ENCODE results near the gene INPP5D.
"Not testable (repeated sequence)": the region's sequence is repeated elsewhere in the genome, so short reads cannot be mapped to it uniquely, and the experiment has no call there.

INPP5D gene

GRCh38 chr2:233032551-233033320, 27.4 kb upstream of the INPP5D start, which contains the start of gene NEU2:
TSS of gene NEU2 (plus strand) at chr2:233032672. CDS start at chr2:233032672, 0 bp downstream.
- no peak for DNase-seq (ENCODE audit: low spot score)

- no peak for DNase-seq (ENCODE audit: low spot score)
Measured at GRCh38 chr2:233033672-233034071, 26.5 kb upstream of the INPP5D start.

DNA sequence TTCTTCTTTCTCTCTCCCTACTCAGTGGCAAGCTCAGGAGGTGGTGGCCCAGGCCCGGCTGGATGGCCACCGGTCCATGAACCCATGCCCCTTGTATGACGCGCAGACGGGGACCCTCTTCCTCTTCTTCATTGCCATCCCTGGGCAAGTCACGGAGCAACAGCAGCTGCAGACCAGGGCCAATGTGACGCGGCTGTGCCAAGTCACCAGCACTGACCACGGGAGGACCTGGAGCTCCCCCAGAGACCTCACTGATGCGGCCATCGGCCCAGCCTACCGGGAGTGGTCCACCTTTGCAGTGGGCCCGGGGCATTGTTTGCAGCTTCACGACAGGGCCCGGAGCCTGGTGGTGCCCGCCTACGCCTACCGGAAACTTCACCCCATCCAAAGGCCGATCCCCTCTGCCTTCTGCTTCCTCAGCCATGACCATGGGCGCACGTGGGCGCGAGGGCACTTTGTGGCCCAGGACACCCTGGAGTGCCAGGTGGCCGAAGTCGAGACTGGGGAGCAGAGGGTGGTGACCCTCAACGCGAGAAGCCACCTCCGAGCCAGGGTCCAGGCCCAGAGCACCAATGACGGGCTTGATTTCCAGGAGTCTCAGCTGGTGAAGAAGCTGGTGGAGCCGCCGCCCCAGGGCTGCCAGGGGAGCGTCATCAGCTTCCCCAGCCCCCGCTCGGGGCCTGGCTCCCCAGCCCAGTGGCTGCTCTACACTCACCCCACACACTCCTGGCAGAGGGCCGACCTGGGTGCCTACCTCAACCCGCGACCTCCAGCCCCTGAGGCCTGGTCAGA, 25.9 kb upstream of the INPP5D start:
- no peak for DNase-seq (ENCODE audit: low spot score)

GRCh38 chr2:233035426-233036161, 24.5 kb upstream of the INPP5D start:
- no peak for DNase-seq (ENCODE audit: low spot score)

DNA sequence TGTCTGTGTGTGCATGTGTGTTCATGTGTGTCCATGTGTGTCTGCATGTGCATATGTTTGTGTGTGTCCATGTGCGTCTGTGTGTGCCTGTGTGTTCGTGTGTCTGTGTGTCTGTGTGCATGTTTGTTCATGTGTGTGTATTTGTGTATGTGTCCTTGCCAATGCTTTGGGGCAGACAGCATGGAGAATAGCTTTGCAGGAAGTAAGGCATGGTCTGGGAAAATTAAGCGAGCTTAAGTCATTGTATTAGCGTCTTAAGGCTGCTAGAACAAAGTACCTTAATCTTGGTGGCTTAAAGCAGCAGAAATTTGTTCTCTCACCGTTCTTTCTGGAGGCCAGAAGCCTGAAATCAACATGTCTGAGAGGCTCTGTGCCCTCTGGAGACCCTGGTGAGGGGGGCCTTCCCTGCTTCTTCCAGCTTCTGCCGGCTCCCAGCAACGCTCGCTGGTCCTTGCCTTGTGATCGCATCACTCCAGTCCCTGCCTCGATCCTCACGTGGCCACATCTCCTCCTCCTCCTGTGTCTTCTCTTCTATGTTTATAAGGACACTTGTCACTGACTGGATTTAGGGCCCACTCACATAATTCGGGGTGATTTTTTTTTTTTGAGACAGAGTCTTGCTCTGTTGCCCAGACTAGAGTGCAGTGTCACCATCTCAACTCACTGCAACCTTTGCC, 23.8 kb upstream of the INPP5D start:
- DNase-seq (ENCODE audit: low spot score) = no peak

- no peak for DNase-seq (ENCODE audit: low spot score)
Measured at GRCh38 chr2:233037078-233037477, 23.1 kb upstream of the INPP5D start.

- DNase-seq (ENCODE audit: low spot score) = no peak
Measured at GRCh38 chr2:233039212-233039845, 20.8 kb upstream of the INPP5D start.

DNA sequence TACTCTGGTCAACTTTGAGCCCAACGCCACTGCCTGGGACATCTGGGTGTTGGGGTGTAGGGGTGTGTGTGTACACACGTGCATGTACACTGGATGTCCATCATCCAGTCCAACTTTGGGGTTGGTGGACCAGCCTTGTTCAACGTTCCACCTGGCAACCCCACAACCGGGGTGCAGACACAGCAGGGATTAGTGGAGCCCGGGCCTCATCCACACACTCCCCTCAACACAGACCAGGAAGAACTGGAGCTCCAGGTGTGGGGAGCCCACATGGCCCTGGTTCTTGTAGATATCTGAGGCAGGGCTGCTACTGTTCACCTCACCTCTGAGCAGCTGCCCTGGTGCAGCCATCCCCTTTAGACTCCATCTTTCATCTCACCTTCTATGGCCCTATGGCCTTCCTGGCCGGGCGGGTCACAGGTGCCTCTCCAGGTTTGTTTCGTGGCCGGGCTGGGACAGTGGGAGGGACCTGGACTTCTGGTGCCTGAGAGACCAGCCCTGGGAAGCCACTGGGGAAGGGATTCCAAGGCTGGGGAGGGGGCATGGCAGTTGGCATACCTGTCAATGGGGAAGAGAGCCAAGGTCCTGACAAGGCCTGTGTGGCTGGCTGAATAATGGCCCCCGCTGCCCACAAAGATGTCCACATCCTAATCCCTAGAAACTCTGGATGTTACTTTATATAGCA, 20.2 kb upstream of the INPP5D start:
- no peak for DNase-seq (ENCODE audit: low spot score)

DNA sequence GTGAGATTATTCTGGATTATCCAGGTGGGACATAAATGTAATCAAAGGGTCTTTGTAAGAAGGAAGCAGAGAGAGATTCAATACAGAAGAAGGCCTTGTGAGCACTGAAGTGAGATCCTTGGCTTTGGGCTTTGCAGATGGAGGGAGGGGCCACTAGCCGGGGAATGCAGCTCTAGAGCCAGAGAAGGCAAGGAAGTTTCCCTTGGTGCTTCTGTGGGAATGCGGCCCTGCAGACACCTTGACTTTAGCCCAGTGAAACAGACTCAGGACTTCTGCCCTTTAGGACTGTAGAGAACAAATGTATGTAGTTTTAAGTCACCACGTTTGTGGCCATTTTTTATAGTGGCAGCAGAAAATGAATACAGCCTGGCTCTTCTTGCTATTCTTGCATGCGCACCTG, 19.6 kb upstream of the INPP5D start:
- no peak for DNase-seq (ENCODE audit: low spot score)

DNA sequence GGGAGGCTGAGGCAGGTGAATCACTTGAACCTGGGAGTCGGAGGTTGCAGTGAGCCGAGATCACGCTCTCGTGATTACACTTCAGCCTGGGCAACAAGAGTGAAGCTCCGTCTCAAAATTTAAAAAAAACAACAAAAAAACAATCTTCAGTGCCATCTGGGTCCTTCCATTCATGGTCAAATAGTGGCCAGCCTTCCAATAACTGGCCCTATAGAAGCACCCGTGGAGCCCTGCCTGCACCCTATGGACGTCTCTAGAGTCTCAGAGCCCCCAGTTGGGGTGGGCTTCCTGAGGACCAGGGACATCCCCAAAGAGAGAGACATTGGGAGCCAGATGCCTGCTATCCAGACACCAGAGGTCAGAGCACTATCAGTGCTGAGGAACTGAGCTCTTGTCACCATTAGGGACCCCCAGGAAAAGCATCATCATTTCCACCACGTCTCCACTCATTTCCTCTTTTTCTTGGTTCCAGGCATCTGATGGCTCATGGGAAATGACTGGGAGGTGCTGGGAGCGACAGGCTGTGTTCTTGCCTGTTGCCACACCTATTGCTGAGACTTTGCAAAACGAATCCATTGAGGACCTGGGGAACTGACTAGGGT, 18.3 kb upstream of the INPP5D start:
- no peak for DNase-seq (ENCODE audit: low spot score)

DNA sequence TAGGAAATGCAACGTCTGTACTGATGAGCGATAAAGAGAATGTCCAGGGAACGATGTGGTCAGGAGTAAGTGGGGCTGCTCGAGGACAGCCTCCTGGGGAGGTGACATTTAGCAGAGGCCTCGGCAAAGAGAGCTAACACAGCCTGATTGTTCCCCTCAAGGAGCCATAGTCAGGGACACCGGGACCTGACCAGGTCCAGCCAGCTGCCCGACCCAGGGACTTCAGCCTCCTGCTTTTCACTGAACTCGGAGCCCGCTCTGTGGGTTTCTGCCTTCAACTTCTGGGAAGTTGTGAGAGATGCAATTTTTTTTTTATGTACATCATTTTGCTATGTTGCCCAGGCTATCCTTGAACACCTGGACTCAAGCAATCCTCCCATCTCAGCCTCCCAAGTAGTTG, 17.6 kb upstream of the INPP5D start:
- DNase-seq (ENCODE audit: low spot score) = no peak

DNA sequence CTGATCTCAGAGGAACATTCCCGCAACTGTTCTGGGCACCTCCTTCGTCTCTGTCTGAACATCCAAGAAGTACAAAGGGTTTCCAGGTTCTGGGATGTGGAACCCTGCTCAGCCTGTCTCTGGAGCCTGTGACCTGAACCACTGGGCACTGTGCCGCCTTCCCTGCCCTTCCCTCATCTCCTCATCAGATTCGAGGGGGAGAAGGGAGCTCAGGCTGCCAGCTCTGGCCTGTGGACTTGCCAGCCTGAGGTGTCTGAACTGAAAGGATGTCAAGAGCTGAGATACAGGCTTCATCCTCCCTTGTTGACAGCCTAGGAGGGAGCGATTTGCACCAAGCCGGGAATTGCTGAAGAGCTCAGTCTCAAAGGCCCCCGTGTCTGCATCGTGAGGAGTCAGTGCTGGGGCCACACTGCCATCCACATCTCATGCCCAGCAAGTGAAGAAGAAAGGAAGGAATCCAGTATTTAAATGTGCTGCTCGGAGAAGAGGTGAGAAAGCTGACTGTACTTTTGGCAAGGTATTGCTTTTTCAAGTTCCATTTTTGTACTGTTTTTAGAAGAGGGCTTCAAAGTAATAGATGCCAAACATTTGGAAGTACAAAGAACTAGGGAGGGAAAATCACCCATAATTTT, 15.1 kb upstream of the INPP5D start:
- DNase-seq (ENCODE audit: low spot score) = no peak

DNA sequence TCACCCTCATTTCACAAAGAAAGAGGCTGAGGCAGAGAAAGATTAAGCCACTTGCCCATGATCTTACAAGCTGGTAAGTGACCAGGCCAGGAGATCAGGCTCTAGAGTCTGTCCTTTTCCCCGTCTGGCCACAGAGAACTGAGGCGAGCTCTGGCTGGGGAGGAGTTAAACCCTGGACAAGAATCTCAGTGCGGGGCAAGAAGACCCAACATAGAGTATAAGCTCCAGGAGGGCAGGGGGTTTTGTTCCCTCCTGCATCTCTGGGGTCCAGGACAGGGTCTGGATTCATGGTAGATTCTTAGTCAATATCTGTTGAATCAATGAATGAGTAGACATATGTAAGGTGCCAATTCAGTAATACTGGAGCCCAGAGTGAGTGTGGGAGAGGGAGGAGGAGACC, 12.9 kb upstream of the INPP5D start:
- DNase-seq (ENCODE audit: low spot score) = no peak

DNA sequence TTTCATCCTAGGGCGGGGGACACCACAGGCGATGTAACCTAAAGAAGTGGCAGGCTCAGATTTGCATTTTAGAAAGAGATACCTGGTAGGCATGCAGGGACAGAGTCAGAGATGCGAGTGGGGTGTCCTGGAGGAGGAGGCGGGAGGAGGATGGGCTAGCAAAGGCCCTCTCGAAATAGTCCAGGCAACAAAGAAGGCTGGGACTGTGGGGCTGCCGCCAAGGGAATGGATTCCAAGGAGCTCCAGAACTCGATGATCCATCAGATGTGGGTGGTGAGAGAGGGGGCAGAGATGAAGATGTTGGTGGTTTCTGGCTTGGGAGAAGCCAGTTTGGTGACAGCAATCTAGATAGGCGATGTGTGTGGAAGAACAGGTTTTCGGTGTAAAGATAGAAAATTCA, 12.5 kb upstream of the INPP5D start:
- DNase-seq (ENCODE audit: low spot score) = no peak

DNA sequence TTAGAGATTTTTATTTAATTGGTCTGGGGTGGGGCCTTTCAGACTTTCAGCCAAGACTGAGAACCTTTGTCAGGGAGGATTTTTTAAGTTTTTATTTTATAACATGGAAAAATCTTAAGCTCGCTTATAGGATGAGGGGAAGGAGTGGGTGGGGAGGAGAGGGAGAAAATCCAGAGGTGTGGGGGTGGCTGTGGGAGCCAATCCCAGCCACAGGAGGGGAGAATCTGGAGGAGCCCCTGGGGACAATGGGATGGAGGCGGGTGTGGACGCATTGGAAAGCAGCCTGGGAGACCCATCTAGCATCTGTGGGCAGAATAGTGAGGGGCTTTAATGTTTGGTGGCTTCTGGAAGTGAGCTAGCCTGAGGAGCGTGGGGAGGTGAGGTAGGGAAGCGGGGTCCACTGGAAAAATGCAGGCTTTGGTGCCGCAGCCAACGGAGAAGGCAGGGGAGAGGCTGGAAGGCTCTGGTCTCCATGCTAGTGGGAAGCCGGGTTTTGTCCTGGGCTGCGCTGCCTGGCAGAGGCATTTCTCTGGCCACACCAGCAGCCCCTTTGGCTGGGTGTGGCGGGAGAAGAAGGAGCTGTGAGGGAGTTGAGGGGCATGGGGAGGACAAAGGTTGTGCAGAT, 11.5 kb upstream of the INPP5D start:
- DNase-seq (ENCODE audit: low spot score) = no peak

DNA sequence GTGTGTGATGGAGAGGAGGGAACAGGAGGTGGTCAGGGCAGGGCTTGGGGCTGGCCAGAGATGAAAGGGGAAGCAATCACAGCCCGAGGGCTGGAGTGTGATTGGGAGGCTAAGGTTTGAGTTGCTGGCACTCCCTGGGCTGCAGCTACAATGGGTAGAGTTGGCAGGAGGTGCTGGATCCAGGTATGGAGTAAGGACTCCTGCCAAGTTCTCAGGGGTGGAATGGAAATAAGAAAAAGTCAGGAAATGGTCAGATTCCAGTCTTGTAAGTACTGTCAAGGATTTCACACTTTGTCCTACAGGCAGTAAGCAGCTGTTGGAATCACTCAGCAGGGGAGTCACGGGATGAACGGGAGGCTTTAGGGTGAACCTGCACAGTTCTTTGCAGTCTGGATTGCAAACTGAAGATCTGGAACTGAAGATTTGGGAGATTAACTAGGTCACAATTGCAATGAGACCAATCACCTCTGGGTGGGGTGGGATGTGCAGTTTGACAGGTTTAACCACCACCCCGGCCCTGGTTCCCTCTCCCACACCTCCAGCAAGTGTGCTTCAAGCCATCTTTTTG, 10.9 kb upstream of the INPP5D start:
- DNase-seq (ENCODE audit: low spot score) = no peak

GRCh38 chr2:233051241-233052149, 8.6 kb upstream of the INPP5D start:
- no peak for DNase-seq (ENCODE audit: low spot score)

DNA sequence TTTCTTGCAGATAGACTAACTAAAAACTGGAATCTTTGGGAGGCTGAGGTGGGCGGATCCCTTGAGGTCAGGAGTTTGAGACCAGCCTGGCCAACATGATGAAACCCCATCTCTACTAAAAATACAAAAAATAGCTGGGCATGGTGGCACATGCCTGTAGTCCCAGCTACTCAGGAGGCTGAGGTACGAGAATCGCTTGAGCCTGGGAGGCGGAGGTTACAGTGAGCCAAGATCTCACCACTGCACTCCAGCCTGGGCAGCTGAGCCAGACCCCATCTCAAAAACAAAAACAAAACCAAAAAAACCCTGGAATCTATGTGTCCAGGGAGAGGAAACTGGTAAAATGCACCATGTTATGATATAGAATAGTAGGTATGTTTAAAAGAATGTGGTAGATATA, 7.6 kb upstream of the INPP5D start:
- DNase-seq (ENCODE audit: low spot score) = not testable (repeated sequence)

Measured in SK-N-DZ (cell line).